Brain microvascular endothelial cell (primary cell): ENCODE data around the gene TMPRSS4.

Experiments used
- DNase-seq: peaks from one replicate; pipeline ENCODE4 v3.0.0-alpha.2; 2020
- H3K27ac ChIP-seq: fragments of 250-450 bp; sonication (Bioruptor Pico); 2 replicates; pipeline ENCODE4 v1.5.1; 2020; ENCODE audit warnings: mild to moderate bottlenecking, moderate library complexity
- H3K27me3 ChIP-seq: fragments of 250-450 bp; sonication (Bioruptor Pico); replicated peaks from 2 replicates; pipeline ENCODE4 v1.5.1; 2020; ENCODE audit warnings: mild to moderate bottlenecking
- H3K36me3 ChIP-seq: fragments of 250-450 bp; sonication (Bioruptor Pico); replicated peaks from 2 replicates; pipeline ENCODE4 v1.5.1; 2020; ENCODE audit warnings: mild to moderate bottlenecking
- H3K4me3 ChIP-seq: 2 replicates; pipeline ENCODE4 v1.5.1; 2011; ENCODE audit warnings: low read depth, mild to moderate bottlenecking, control low read depth, low read length, moderate library complexity
- in situ Hi-C: cut with HindIII; loops from 2 replicates; pipeline ENCODE4 v1.10.0; 2017; ENCODE audit warnings: low sequenced_read_pairs, low pct_ligation_motif_present
- TF ChIP-seq, protein P1 (sequence below): IDR thresholded peaks from 2 replicates; pipeline ENCODE4 v1.5.1; 2011; ENCODE audit warnings: low read depth, mild to moderate bottlenecking, moderate library complexity, low read length, control low read depth, inconsistent platforms; ENCODE audit errors: missing control alignments

The TMPRSS4 gene

DNA sequence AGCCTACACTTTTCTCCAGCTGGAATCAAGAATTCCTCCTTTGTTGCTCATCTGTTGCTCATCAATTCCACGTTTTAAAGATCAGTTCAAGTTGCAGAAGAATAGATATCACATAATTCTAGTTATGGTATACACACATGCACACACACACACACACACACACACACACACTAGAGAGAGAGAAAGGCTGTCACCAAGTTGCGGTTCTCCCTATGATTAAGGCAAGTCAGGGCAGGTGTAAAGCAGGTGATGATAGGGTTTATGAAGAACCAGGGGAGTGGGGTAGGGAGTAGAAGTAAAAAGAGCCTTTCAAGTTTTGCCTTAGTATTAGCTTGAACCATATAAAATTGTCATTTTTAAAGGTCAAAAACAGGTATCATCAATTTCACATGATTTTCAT lies 31.7 kb upstream of the TMPRSS4 start:
- in situ Hi-C loops: no loop called here
- no peak overlapping the region for H3K27ac ChIP-seq

DNA sequence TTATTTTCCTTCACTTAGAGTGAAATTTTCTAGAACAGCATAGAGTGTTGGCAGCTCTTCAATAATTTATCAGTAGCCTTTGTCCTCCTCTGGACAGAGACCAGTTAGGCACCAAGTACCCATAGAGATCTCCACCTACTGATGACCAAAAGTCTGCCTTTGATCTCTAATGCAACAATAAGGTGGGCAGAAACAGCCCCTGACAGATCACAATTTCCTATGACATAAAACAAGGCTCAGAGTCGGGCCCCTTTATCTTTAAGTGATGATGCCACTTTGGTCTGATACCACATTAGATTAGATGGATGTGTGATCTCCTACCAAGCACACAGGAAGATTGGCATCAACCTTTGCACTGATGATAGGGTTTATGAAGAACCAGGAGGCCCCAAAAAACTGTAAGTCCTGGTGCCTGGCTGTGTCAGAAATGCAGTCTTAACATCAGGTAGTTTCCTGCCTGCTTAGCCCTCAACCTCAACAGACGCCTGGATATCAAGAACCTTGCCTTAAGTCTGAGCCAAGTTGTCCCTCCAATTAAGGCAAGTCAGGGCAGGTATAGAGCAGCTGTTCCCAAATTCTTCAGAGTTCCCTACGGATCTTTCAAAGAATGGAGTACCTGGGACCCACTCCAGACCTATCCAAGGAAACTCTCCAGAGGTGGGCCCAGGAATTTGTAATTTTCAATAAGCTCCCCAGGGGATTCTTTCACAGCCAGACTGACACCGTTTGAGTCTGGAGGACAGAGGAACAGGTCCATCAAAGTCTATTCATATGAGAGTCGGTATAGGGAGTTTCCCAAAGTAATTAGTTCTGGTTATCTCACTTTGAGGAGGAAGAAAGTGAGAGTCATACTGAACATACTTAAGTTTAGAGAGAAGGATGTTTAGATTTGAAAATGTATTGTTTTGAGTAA lies 30.6 kb upstream of the TMPRSS4 start:
- in situ Hi-C loops: no loop called here
- peaks cover 2% of the 10 kb centered on the region for H3K27me3 ChIP-seq
- no peaks in the 10 kb centered on the region for H3K36me3 ChIP-seq
- H3K27ac ChIP-seq: no peak overlapping the region
- DNase-seq: no peak
- TF ChIP-seq, protein P1, sequence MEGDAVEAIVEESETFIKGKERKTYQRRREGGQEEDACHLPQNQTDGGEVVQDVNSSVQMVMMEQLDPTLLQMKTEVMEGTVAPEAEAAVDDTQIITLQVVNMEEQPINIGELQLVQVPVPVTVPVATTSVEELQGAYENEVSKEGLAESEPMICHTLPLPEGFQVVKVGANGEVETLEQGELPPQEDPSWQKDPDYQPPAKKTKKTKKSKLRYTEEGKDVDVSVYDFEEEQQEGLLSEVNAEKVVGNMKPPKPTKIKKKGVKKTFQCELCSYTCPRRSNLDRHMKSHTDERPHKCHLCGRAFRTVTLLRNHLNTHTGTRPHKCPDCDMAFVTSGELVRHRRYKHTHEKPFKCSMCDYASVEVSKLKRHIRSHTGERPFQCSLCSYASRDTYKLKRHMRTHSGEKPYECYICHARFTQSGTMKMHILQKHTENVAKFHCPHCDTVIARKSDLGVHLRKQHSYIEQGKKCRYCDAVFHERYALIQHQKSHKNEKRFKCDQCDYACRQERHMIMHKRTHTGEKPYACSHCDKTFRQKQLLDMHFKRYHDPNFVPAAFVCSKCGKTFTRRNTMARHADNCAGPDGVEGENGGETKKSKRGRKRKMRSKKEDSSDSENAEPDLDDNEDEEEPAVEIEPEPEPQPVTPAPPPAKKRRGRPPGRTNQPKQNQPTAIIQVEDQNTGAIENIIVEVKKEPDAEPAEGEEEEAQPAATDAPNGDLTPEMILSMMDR: no peak
- no peak overlapping the region for H3K4me3 ChIP-seq

More for the DNA sequence above, 31.7 kb upstream of the TMPRSS4 start:
- H3K4me3 ChIP-seq: no peak overlapping the region
- no peaks in the 10 kb centered on the region for H3K36me3 ChIP-seq
- H3K27me3 ChIP-seq: peaks cover 2% of the 10 kb centered on the region
- TF ChIP-seq, protein P1: no peak
- DNase-seq: no peak

DNA sequence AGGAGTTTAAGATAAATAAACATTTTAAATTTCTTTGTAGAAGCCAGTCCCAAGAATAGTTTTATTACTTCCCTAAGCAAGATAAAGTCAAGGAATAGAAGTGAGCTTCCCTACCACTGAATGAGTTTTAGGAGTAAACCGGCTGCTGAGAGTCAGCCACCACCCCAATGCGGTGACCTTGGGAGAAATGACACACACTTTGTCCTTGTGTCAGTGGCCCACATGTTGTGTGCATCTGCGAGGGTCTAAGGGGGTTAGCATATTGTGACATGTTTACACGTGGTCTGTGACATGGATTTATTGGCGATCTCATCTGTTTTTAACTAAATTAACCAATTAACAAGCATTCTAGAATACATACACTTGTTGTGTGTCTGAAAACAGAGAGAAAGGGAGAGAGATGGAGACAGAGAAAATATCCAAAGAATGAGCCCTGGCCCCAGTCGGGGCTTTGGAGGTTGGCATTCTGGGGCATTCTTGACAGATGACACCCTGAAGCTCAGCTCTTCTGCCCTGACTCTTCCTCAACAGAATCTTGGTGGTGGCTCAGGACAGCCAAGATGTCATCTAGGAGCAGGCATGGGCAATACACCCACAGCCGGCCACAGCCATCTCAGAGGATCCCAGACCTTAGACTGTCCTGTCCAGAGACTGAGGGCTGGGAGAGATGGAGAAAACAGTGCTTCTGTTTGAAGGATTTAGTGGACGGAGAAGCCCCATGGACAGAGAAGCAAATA lies 29.7 kb upstream of the TMPRSS4 start:
- in situ Hi-C loops: no loop called here
- H3K27ac ChIP-seq: no peak overlapping the region
- H3K36me3 ChIP-seq: no peaks in the 10 kb centered on the region
- DNase-seq: no peak
- TF ChIP-seq, protein P1: no peak
- H3K27me3 ChIP-seq: peaks cover 2% of the 10 kb centered on the region
- H3K4me3 ChIP-seq: no peak overlapping the region

DNA sequence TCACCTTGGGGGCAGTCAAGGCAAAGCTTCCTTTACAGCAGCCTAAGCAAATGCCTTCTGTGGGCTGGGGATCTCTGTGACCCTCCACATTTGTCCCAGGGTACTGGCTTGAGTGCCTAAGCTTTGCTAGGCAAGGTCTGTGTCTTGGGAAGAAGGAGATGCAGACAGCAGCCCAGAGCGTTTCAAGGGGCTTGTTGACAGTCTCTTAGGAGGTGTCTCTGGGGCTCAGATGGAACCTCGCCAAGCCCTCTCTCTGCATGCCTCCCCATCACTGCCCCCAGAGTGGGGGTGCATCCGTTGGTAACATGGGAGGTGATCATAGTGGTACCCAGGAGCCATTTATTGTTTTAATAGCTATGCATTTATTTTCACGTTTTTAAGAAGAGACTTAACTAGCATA lies 29.1 kb upstream of the TMPRSS4 start:
- in situ Hi-C loops: no loop called here
- TF ChIP-seq, protein P1: no peak
- Histone ChIP-seq H3K27me3 (peaks cover 2% of the 10 kb centered on the region), H3K36me3 (no peaks in the 10 kb centered on the region), H3K4me3 (no peak overlapping the region), H3K27ac (no peak overlapping the region)
- DNase-seq: no peak

DNA sequence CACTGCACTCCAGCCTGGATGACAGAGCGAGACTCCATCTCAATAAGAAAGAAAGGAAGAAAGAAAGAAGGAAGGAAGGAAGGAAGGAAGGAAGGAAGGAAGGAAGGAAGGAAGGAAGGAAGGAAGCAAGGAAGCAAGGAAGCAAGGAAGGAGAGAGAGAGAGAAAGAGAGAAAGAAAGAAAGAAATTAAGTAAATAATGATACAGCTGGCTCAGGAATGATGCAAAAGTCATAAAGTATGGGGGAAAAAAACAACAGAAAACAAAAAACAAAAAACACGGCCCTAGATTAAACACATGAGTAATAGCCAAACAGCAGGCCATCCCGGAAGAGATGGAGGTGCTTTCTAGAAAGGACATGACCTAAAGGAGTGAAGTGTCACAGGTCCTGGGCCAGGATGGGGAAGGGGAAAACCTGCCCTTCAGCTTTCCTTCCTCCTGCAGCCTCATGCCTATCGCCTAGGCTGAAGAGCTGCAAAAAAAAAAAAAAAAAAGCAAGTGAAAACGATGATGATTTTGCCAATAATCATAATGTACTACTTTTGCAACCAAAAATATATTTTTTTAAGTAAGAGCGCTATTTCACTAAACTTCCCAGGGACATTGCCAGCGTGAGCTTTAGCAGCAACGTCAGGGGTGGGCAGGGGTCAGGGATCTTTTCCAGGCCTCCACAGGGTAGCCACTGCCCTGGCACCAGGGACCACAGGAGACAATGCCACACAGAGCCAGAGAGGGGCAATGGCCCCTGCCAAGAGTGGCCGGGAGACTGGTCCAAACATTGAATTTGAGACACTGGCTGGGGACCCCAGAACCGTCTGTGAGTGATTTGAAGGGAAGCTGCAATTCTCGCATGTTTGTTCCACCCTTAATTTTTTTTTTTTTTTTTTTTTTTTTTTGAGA lies 28.2 kb upstream of the TMPRSS4 start:
- H3K4me3 ChIP-seq: no peak overlapping the region
- in situ Hi-C loops: no loop called here
- H3K36me3 ChIP-seq: no peaks in the 10 kb centered on the region
- H3K27me3 ChIP-seq: peaks cover 2% of the 10 kb centered on the region
- no peak overlapping the region for H3K27ac ChIP-seq
- no peak for DNase-seq
- TF ChIP-seq, protein P1: no peak
